ENCODE measurements around the gene EFCC1. TPM values are rescaled to one million over a fixed set of nuclear protein-coding genes. Genes with fewer than 3 reads are reported as not detected.

EFCC1 gene
- total RNA-seq, 4 donors from 2014 or later: 0.75 to 2.2 (median 1.7) TPM

DNA sequence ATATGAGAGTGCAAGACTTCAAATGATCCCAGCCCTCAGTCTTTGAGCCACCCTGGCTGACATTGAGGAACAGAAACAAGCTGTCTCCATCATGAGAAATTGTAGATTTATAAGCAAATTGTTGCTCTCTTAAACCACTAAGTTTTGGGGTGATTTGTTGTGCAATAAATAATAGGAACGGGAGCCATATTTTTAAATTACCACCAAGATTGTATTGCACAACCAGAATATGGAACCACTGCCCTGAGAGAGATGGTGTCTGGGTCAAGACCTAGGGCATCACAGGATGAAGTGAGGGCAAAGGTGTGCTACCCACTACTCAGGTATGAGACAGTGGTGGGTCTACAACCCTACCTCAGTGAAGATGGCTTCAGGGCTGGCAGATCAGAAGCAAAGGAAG, 4.9 kb upstream of the EFCC1 start:
- no peaks in the 10 kb centered on the region for H3K36me3 ChIP-seq
- WGBS, 2 donors (ENCODE audit: low coverage in 1 of 2): 67 to 83% methylated on average over 1 of the region's 1 CpG
- in situ Hi-C loops (cut with MboI; ENCODE audit: low pct_ligation_motif_present in 1 of 4, low pct_unique_long_range_greater_than_20kb in 1 of 4, low sequenced_read_pairs in 3 of 4) (no loop called here), intact Hi-C loops (cut with DNase I; ENCODE audit: low total_unique reads) (no loop called here)
- no peak overlapping the region for H3K4me3 ChIP-seq
- H3K27me3 ChIP-seq: peaks cover 34% of the 10 kb centered on the region
- no peak for DNase-seq
- peaks cover 7 to 23% (median 20%) of the 10 kb centered on the region in 4 donors for H3K4me1 ChIP-seq
- no peak overlapping the region for H3K27ac ChIP-seq
- TF ChIP-seq POLR2AphosphoS5 (IDR thresholded peaks at IDR 0.05): no peak
- no peaks in the 10 kb centered on the region for H3K9me3 ChIP-seq

DNA sequence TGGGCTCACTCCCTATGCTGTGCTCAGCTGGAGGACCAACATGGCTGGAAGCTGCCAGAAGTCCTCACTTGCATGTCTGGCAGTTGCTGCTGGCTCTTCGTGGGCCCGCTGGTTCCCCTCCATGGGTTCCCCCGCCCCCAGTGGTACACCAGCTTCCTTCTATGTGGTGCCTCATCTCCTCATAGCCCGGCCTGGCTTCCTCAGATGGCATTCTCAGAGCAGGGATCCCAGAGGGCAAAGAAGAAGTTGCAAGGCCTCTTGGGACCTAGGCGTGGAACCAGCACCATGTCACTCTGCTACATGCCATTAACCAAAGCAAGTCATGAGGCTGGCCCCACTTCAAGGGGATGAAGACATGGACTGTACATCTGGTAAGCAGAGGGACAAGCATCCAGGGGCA, 4.4 kb upstream of the EFCC1 start:
- no peak for DNase-seq
- Histone ChIP-seq H3K4me3 (no peak overlapping the region), H3K27me3 (peaks cover 40% of the 10 kb centered on the region), H3K36me3 (no peaks in the 10 kb centered on the region), H3K27ac (no peak overlapping the region), H3K4me1 (peaks cover 12 to 28% (median 25%) of the 10 kb centered on the region in 4 donors), H3K9me3 (no peaks in the 10 kb centered on the region)
- TF ChIP-seq POLR2AphosphoS5 (IDR thresholded peaks at IDR 0.05): no peak
- no peak for TF ChIP-seq CTCF (IDR thresholded peaks at IDR 0.05)
- no peak for TF ChIP-seq EP300 (IDR thresholded peaks at IDR 0.05; ENCODE audit: low read depth)
- WGBS, 2 donors (ENCODE audit: low coverage in 1 of 2): 91% methylated on average over 5 of the region's 5 CpGs; no CpG with 5 or more reads in 1 of the 2 donors
- intact Hi-C loops (cut with DNase I; ENCODE audit: low total_unique reads) (no loop called here), in situ Hi-C loops (cut with MboI; ENCODE audit: low pct_ligation_motif_present in 1 of 4, low pct_unique_long_range_greater_than_20kb in 1 of 4, low sequenced_read_pairs in 3 of 4) (no loop called here)

GRCh38 chr3:128997486-128998133, 3.5 kb upstream of the EFCC1 start:
- Histone ChIP-seq H3K4me1 (peaks cover 13 to 32% (median 30%) of the 10 kb centered on the region in 4 donors), H3K4me3 (no peak overlapping the region), H3K27me3 (peaks cover 46% of the 10 kb centered on the region), H3K36me3 (no peaks in the 10 kb centered on the region), H3K9me3 (no peaks in the 10 kb centered on the region), H3K27ac (no peak overlapping the region)
- intact Hi-C loops (cut with DNase I; ENCODE audit: low total_unique reads): no loop called here
- 76 to 78% methylated on average over 4 of the region's 4 CpGs for WGBS, 2 donors (ENCODE audit: low coverage in 1 of 2)
- DNase-seq: no peak
- TF ChIP-seq EP300 (IDR thresholded peaks at IDR 0.05; ENCODE audit: low read depth) (no peak), POLR2A (IDR thresholded peaks at IDR 0.05) (no peak), CTCF (IDR thresholded peaks at IDR 0.05) (no peak), POLR2AphosphoS5 (IDR thresholded peaks at IDR 0.05) (no peak)
- in situ Hi-C loops (cut with MboI; ENCODE audit: low pct_ligation_motif_present in 1 of 4, low pct_unique_long_range_greater_than_20kb in 1 of 4, low sequenced_read_pairs in 3 of 4): no loop called here

DNA sequence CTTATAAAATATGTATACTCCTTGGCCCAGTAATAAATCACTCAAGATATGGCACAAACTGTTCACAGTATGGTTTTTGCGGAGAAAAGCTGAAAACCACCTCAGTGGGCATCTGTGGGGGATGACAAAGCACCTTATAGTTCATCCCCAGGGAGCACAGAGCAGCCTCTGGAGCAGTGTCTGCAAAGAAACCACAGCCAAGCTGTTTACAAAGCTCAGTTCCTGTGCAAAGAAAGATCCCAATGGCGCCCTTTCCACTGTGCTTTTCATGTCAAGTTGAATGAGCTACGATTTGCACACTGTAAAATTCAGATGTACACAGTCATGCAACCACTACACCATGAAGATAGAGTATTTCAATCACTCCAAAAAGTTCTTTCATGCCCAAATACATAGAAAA, 2.5 kb upstream of the EFCC1 start:
- TF ChIP-seq EP300 (IDR thresholded peaks at IDR 0.05; ENCODE audit: low read depth) (no peak), CTCF (IDR thresholded peaks at IDR 0.05) (no peak), POLR2AphosphoS5 (IDR thresholded peaks at IDR 0.05) (no peak), POLR2A (IDR thresholded peaks at IDR 0.05) (no peak)
- no peak overlapping the region for H3K4me3 ChIP-seq
- intact Hi-C loops (cut with DNase I; ENCODE audit: low total_unique reads) (no loop called here), in situ Hi-C loops (cut with MboI; ENCODE audit: low pct_ligation_motif_present in 1 of 4, low pct_unique_long_range_greater_than_20kb in 1 of 4, low sequenced_read_pairs in 3 of 4) (no loop called here)
- no peak for DNase-seq
- H3K9me3 ChIP-seq: no peaks in the 10 kb centered on the region
- H3K4me1 ChIP-seq: peaks cover 15 to 37% (median 31%) of the 10 kb centered on the region in 4 donors
- no peak overlapping the region for H3K27ac ChIP-seq
- peaks cover 50% of the 10 kb centered on the region for H3K27me3 ChIP-seq
- WGBS, 2 donors (ENCODE audit: low coverage in 1 of 2): 62 to 80% methylated on average over 1 to 3 of the region's 3 CpGs
- H3K36me3 ChIP-seq: no peaks in the 10 kb centered on the region

DNA sequence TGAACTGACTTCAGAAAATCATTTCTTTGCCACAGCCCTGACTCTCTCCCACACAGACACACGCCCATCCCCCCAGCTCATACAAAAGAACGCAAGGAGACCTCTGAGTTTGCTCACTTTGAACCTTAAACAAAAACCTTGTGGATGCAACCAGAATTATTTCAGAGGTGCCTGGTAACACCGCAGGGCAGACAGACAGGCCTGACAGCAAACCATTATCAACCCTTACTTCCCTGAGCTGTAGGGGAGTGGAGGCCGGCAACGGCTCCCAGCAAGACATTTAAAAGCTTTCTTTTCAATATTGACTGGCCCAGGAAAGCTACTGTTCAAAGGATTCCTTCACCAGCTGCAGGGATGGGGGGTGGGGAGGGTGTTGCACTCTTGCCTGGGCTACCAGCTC, 2.0 kb upstream of the EFCC1 start:
- intact Hi-C loops (cut with DNase I; ENCODE audit: low total_unique reads): no loop called here
- TF ChIP-seq CTCF (IDR thresholded peaks at IDR 0.05) (no peak), POLR2A (IDR thresholded peaks at IDR 0.05) (no peak), EP300 (IDR thresholded peaks at IDR 0.05; ENCODE audit: low read depth) (no peak), POLR2AphosphoS5 (IDR thresholded peaks at IDR 0.05) (no peak)
- H3K9me3 ChIP-seq: no peaks in the 10 kb centered on the region
- peaks cover 13 to 36% (median 32%) of the 10 kb centered on the region in 4 donors for H3K4me1 ChIP-seq
- H3K27ac ChIP-seq: no peak overlapping the region
- no peak overlapping the region for H3K4me3 ChIP-seq
- no peak for DNase-seq
- H3K36me3 ChIP-seq: no peaks in the 10 kb centered on the region
- peaks cover 49% of the 10 kb centered on the region for H3K27me3 ChIP-seq
- WGBS, 2 donors (ENCODE audit: low coverage in 1 of 2): 79 to 81% methylated on average over 2 to 5 of the region's 5 CpGs
- in situ Hi-C loops (cut with MboI; ENCODE audit: low pct_ligation_motif_present in 1 of 4, low pct_unique_long_range_greater_than_20kb in 1 of 4, low sequenced_read_pairs in 3 of 4): no loop called here

Data from transverse colon (tissue), 4 donors.